Measurements from ENCODE around the gene MGME1. TPM values are rescaled to one million over a fixed set of nuclear protein-coding genes. Genes with fewer than 3 reads are reported as not detected.

MGME1 gene
- total and polyA plus RNA-seq, 2 donors (not counting 1 experiment from before 2014, with no cell fraction given), result 11.7 to 11.9 TPM

- no peaks in the 10 kb centered on the region for H3K9me3 ChIP-seq (ENCODE audit: control insufficient read depth, insufficient read depth, low read depth, low read length)
- H3K9ac ChIP-seq (ENCODE audit: insufficient read depth, low read length), result no peak overlapping the region
- H3K36me3 ChIP-seq (ENCODE audit: control insufficient read depth, insufficient read depth, low read length), result no peaks in the 10 kb centered on the region
- H2AFZ ChIP-seq (ENCODE audit: low read length), result peak overlapping the region; percentile 43
- no peak overlapping the region for H3K4me2 ChIP-seq (ENCODE audit: extremely low read depth, insufficient read depth, low read length)
- no peaks in the 10 kb centered on the region for H3K79me2 ChIP-seq (ENCODE audit: control insufficient read depth, insufficient read depth, low read length)
- no peak overlapping the region for H3K27ac ChIP-seq (ENCODE audit: insufficient read depth, low read length)
- DNase-seq (ENCODE audit: low read depth in 2 of 2), result peak in 1 of 2 donors; percentile 31
- no peaks in the 10 kb centered on the region for H4K20me1 ChIP-seq (ENCODE audit: control insufficient read depth, extremely low read depth, insufficient read depth, low read length)
- H3K27me3 ChIP-seq (ENCODE audit: control insufficient read depth, insufficient read depth, low read length), result no peaks in the 10 kb centered on the region
- TF ChIP-seq CTCF (conservative IDR thresholded peaks at IDR 0.05 in 1 of 2, IDR thresholded peaks at IDR 0.05 in 1 of 2; ENCODE audit: low read depth in 1 of 2, low read length in 2 of 2), result no peak
- no peak for TF ChIP-seq EZH2 (IDR thresholded peaks at IDR 0.05; ENCODE audit: low read length, missing control alignments)
- no peak overlapping the region for H3K4me3 ChIP-seq (replicated peaks in 1 of 4; ENCODE audit: control extremely low read depth in 1 of 4, insufficient read depth in 1 of 4, low read depth in 3 of 4, low read length in 4 of 4)
- H3K4me1 ChIP-seq (ENCODE audit: control insufficient read depth, extremely low read depth, insufficient read depth, low read length), result peaks cover 2% of the 10 kb centered on the region
These were observed 38.9 kb downstream of the MGME1 start for GRCh38 chr20:18007534-18008292.

GRCh38 chr20:18009116-18009515 is 40.3 kb downstream of the MGME1 start:
- Histone ChIP-seq H3K9ac (ENCODE audit: insufficient read depth, low read length) (no peak overlapping the region), H3K36me3 (ENCODE audit: control insufficient read depth, insufficient read depth, low read length) (no peaks in the 10 kb centered on the region), H3K27me3 (ENCODE audit: control insufficient read depth, insufficient read depth, low read length) (no peaks in the 10 kb centered on the region), H3K79me2 (ENCODE audit: control insufficient read depth, insufficient read depth, low read length) (no peaks in the 10 kb centered on the region), H3K4me1 (ENCODE audit: control insufficient read depth, extremely low read depth, insufficient read depth, low read length) (peaks cover 2% of the 10 kb centered on the region), H3K27ac (ENCODE audit: insufficient read depth, low read length) (no peak overlapping the region), H2AFZ (ENCODE audit: low read length) (no peak overlapping the region), H3K4me2 (ENCODE audit: extremely low read depth, insufficient read depth, low read length) (no peak overlapping the region), H3K9me3 (ENCODE audit: control insufficient read depth, insufficient read depth, low read depth, low read length) (no peaks in the 10 kb centered on the region), H4K20me1 (ENCODE audit: control insufficient read depth, extremely low read depth, insufficient read depth, low read length) (no peaks in the 10 kb centered on the region), H3K4me3 (replicated peaks in 1 of 4; ENCODE audit: control extremely low read depth in 1 of 4, insufficient read depth in 1 of 4, low read depth in 3 of 4, low read length in 4 of 4) (no peak overlapping the region)
- TF ChIP-seq EZH2 (IDR thresholded peaks at IDR 0.05; ENCODE audit: low read length, missing control alignments) (no peak), CTCF (conservative IDR thresholded peaks at IDR 0.05 in 1 of 2, IDR thresholded peaks at IDR 0.05 in 1 of 2; ENCODE audit: low read depth in 1 of 2, low read length in 2 of 2) (no peak)
- no peak for DNase-seq (ENCODE audit: low read depth in 2 of 2)

- Histone ChIP-seq H2AFZ (ENCODE audit: low read length) (no peak overlapping the region), H3K36me3 (ENCODE audit: control insufficient read depth, insufficient read depth, low read length) (no peaks in the 10 kb centered on the region), H3K4me2 (ENCODE audit: extremely low read depth, insufficient read depth, low read length) (no peak overlapping the region), H3K4me3 (replicated peaks in 1 of 4; ENCODE audit: control extremely low read depth in 1 of 4, insufficient read depth in 1 of 4, low read depth in 3 of 4, low read length in 4 of 4) (no peak overlapping the region), H3K9ac (ENCODE audit: insufficient read depth, low read length) (no peak overlapping the region), H4K20me1 (ENCODE audit: control insufficient read depth, extremely low read depth, insufficient read depth, low read length) (no peaks in the 10 kb centered on the region), H3K27ac (ENCODE audit: insufficient read depth, low read length) (no peak overlapping the region), H3K9me3 (ENCODE audit: control insufficient read depth, insufficient read depth, low read depth, low read length) (no peaks in the 10 kb centered on the region), H3K79me2 (ENCODE audit: control insufficient read depth, insufficient read depth, low read length) (no peaks in the 10 kb centered on the region), H3K4me1 (ENCODE audit: control insufficient read depth, extremely low read depth, insufficient read depth, low read length) (no peaks in the 10 kb centered on the region), H3K27me3 (ENCODE audit: control insufficient read depth, insufficient read depth, low read length) (no peaks in the 10 kb centered on the region)
- TF ChIP-seq CTCF (conservative IDR thresholded peaks at IDR 0.05 in 1 of 2, IDR thresholded peaks at IDR 0.05 in 1 of 2; ENCODE audit: low read depth in 1 of 2, low read length in 2 of 2) (no peak), EZH2 (IDR thresholded peaks at IDR 0.05; ENCODE audit: low read length, missing control alignments) (no peak)
- DNase-seq (ENCODE audit: low read depth in 2 of 2), result no peak
These were observed 42.7 kb downstream of the MGME1 start for GRCh38 chr20:18011482-18011881.

Measured in fibroblast of lung (primary cell).